ENCODE measurements around the gene PIM3.

DNA sequence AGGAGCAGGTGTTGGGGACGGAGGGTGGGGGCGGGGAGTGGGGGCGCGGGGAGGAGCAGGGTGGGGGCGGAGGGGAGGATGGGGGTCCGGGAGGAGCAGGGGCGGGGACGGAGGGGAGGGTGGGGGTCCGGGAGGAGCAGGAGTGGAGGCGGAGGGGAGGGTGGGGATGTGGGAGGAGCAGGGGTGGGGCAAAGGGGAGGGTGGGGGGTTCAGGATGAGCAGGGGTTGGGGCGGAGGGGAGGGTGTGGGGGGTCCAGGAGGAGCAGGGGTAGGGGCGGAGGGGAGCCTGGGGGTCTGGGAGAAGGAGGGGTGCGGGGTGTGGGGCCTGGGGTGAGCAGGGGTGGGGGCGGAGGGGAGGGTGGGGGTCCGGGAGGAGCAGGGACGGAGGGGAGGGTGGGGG lies 25.0 kb upstream of the PIM3 start:
- TF ChIP-seq, protein P1, sequence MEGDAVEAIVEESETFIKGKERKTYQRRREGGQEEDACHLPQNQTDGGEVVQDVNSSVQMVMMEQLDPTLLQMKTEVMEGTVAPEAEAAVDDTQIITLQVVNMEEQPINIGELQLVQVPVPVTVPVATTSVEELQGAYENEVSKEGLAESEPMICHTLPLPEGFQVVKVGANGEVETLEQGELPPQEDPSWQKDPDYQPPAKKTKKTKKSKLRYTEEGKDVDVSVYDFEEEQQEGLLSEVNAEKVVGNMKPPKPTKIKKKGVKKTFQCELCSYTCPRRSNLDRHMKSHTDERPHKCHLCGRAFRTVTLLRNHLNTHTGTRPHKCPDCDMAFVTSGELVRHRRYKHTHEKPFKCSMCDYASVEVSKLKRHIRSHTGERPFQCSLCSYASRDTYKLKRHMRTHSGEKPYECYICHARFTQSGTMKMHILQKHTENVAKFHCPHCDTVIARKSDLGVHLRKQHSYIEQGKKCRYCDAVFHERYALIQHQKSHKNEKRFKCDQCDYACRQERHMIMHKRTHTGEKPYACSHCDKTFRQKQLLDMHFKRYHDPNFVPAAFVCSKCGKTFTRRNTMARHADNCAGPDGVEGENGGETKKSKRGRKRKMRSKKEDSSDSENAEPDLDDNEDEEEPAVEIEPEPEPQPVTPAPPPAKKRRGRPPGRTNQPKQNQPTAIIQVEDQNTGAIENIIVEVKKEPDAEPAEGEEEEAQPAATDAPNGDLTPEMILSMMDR (IDR thresholded peaks at IDR 0.05; ENCODE audit: borderline replicate concordance, extremely low read depth, low read length, poor library complexity, severe bottlenecking) = no peak
- TF ChIP-seq EZH2 (IDR thresholded peaks at IDR 0.05; ENCODE audit: borderline replicate concordance, low read depth, low read length, severe bottlenecking) = no peak
